Activated CD8-positive, alpha-beta memory T cell treated with anti-CD3 and anti-CD28 coated beads for 48 hours (primary cell): Measurements from ENCODE around the gene PDIA5.
A peak's percentile ranks its signal among the peaks of the same experiment; 100 is the strongest.

Experiments
- DNase-seq, 3 experiments: peaks; one replicate each; pipeline ENCODE4 v3.0.0-alpha.2; 2020; ENCODE audit warnings: low read depth in 2 of 3, low spot score in 2 of 3

The PDIA5 gene

DNA sequence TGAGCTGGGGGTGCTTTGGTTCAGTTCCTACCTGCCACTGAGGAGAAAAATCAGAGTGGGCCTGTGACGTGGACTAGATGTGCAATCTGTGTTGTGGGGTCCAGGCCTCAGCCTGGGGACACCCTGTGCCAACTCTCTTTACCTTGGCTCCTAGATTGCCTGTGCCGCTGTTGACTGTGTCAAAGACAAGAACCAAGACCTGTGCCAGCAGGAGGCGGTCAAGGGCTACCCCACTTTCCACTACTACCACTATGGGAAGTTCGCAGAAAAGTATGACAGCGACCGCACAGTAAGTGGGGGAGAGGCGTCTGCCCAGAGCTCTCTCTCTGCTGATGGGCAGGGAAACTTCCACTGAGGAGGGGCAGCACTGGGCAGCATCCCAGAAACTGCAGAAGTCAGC lies 94.3 kb downstream of the PDIA5 start:
- no peak for DNase-seq

DNA sequence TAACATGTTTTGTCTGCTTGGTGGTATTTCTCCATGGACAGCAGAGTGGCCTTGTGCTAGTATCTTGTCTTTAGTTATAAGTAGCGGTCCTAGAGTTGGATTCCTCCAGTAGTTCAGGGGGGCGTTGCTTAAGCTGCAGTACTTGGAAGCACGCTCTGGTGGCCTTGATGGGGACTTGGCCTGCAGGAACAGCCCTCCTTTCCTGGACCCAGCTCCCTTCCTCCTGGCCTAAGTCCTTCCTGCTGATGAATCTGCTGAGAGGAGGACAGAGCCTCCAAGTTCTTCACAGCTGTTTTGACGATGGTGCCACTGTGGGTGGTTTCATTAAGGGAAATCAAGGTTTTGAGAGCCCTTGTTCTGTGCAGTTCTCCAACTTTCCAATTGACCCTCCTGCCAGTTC lies 96.3 kb downstream of the PDIA5 start:
- no peak for DNase-seq

DNA sequence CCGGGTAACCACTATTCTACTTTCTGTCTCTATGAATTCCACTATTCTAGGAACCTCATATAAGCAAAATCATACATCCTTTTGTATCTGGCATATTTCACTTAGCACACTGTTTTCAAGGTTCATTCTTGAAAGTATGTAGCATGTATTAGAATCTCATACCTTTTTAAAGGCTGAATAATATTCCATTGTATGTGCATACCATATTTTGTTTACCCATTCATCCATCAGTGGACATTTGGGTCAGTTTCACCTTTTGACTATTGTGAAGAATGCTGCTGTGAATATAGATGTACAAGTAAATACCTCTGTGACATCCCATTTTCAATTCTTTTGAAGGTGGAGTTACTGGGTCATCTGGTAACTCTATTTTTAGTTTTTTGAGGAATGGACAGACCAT lies 98.3 kb downstream of the PDIA5 start:
- DNase-seq = no peak

DNA sequence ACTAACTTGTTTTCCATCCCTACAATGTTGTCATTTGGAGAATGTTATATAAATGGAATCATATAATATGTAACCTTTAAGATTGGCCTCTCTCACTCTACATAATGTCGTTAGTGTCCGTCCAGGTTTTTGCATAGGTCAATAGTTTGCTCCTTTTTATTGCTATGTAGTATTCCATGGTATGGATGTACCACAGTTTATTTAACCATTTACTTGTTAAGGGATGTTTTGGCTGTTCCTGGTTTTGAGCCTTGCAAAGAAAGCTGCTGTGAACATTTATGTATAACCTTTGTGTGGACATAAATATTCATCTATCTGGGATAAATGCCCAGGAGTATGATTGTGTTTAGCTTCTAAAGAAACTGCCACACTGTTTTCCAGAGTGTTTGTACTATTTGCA lies 100.9 kb downstream of the PDIA5 start:
- DNase-seq = no peak

DNA sequence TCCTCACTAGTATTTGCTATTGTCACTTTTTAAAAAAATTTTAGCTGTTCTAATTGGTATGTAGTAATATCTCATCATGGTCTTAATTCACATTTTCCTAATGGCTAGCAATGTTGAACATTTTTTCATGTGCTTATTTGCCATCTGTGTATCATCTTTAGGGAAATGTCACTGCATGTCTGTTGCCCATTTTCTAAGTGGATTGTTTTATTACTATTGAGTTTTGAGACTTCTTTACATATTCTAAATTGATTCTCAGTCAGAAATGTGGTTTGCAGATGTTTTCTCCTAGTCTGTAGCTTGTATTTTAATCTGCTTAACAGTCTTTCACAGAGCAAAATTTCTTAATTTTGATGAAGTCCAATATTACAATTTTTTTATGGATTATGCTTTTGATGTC lies 101.3 kb downstream of the PDIA5 start:
- DNase-seq = no peak

DNA sequence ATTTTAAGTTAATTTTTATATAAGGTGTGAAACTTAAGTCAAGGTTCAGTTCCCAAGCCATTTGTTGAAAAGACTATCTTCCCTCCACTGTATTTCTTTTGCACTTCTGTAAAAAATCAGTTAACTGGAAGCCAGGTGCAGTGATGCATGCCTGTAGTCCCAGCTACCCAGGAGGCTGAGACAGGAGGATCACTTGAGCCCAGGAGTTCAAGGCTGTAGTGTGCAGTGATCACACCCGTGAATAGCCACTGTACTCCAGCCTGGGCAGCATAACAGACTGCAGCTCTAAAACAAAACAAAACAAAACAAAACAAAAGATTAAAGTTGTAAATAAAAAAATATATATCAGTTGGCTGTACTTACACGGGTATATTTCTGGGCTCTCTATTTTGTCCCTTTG lies 101.8 kb downstream of the PDIA5 start:
- DNase-seq = no peak

DNA sequence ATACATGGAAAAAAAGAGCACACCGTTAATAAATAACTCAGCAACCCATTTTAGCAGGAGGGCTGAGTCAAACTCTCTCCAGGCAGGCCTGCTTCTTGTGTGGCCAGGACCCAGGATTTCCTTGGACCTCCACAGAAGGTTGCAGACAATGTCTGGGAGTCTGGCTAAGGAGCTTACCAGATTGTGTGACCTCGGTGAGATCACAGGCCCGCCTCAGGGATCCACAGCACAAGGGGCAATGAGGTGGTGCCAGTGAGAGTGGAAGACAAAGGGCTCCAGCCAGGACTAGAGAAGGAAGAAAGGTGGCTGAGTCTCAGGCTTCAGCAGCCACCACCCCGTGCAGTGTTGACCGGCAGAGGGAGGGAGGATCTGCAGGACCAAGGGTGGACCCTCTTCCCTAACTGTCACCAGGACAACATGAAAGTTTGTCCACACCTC lies 102.7 kb downstream of the PDIA5 start:
- no peak for DNase-seq

DNA sequence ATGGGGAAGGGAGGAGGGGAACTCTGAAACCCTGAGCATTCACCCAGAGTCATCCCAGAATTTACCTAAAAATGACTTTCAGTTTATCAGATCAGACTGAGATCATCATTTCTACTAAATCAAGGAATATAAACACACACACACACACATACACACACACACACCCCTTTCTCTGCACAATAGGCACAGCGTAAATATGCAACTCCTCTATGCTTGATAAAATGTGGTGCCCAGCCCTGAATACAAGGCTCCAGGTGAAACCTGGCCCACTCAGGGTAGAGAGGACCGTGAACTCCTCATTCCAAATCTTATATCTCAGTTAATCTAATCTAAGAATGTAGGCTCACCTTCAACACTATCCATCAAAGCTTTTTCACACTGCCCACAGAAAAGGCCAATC lies 103.1 kb downstream of the PDIA5 start:
- no peak for DNase-seq

DNA sequence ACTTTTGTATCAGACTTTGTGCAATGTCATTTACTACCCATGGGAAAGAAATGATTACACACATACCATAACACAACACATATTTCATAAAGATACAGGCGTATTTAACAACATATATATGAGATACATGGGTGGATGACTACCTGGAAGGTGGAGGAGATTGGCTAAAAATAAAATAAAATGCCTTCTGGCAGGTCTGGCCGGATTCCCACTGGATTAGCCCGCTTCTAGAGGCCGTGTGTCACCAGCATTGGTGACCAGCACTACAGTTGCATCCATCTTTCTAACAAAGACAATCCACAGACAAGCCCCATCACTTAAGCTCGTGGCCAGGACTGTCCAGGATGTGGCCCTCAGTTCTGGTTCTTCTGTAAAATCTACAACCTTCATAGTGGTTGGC lies 114.0 kb downstream of the PDIA5 start:
- DNase-seq = no peak

DNA sequence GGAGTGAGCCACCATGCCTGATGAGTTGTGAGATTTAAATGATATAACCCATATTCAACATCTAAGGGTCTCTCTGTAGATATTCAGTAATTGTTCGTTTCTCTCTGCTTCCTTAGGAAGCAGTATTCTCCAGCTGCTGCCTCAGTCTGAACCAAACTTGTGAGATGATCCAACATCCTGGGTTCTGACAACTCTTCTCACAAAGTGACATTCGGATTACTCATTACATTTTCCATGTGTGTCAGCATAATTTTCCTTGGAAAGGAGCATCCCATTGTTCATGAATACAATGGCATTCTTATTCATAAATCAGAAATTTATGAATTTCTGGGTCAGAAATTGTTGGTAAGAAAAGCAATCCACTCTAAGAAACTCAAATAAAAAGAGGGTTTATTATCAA lies 119.9 kb downstream of the PDIA5 start:
- DNase-seq = no peak

DNA sequence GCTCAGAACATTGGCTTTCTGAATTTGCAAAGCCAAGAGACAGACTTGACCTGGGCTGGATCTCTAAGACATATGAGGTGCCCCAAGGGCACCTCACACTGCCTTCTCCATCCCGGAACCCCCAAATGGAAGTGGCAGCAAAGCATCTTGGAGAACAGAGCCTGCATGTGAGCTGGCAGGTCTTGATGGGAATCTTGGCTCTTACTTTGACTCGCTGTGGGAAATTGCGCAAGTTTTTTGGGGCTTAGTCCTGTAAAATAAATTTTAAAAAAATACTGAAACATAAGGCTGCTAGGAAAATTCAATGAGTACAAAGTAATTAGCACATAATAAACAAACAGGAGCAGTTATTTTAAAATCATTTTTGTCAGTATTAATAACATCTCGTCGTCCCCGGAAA lies 121.2 kb downstream of the PDIA5 start:
- no peak for DNase-seq

DNA sequence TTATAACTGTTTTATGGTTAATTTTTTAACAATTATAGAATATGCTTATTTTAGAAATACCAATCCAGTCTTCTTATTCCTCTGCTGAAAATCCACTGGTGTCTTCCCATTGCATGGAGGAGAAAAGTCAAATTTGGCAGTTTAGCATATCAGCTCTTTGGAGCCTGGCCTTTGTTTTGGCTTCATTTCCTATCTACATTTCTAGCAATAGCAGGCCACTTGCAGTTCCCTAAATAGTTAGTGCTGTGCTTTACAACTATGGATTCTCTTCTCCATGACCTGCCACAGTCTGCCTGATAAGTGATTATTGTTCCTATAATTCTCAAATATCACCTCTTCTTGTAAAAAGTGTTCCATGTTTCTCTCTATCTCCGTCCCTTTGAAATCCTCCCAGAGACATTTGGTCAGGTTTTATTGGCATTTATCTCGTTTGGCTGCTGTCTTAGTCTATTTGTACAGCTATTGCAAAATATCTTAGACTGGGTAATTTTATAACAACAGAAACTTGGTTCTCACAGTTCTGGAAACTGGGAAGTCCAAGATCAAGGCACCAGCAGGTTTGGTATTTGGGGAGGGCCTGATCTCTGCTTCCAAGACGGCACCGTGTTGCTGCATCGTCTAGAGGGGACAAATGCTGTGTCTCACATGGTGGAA lies 126.8 kb downstream of the PDIA5 start:
- no peak for DNase-seq

DNA sequence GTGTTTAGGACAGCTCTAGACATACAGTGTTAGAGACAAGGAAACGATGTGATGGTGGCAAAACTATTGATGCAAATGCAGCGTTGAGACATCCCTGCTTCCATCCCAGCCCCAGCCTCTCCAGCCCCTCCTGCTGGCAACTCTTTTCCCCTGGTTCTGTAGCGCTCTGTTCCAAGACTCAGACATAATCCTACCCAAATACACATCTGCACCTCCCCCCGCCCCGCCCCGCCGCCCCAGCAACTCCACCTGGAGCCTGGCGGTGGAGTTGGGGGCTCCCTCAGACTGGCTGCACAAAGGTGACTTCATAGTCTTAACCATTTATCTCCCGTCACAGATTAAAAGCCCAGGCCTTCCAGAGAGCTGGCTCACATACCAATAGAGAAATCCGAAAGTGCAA lies 127.7 kb downstream of the PDIA5 start:
- DNase-seq = no peak

DNA sequence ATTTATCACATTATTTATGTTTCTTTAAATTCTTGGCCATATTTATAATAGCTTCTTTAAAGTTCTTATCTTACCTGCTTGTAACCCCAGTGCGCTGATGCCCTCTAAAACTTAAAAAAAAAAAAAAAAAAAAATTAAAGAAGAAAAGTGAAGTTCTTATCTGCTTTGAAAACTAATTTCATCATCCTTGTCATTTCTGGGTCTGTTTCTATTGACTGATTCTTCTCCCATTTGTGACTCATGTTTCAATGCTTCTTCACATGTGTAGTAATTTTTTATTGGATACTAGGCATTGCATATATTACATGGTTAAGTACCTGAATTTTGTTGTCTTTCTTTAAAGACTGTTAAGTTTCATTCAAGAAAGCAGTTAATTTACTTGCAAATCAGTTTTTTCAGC lies 131.5 kb downstream of the PDIA5 start:
- DNase-seq = no peak

DNA sequence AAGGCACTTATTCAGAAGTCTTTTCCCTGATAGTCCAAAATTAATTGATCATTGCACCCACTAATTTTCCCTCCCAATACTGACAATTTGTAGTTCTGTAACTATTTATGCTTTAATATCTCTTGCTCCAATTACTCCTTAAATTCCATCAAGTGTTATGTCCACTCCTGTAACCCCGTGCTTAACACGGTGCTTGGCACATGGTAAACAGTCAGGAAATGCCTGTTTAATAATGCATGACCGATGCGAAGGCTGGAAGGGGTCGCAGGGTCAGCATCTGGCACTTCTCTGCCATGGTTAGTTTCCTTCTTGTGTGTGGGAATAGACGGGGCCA lies 134.4 kb downstream of the PDIA5 start:
- DNase-seq = no peak

DNA sequence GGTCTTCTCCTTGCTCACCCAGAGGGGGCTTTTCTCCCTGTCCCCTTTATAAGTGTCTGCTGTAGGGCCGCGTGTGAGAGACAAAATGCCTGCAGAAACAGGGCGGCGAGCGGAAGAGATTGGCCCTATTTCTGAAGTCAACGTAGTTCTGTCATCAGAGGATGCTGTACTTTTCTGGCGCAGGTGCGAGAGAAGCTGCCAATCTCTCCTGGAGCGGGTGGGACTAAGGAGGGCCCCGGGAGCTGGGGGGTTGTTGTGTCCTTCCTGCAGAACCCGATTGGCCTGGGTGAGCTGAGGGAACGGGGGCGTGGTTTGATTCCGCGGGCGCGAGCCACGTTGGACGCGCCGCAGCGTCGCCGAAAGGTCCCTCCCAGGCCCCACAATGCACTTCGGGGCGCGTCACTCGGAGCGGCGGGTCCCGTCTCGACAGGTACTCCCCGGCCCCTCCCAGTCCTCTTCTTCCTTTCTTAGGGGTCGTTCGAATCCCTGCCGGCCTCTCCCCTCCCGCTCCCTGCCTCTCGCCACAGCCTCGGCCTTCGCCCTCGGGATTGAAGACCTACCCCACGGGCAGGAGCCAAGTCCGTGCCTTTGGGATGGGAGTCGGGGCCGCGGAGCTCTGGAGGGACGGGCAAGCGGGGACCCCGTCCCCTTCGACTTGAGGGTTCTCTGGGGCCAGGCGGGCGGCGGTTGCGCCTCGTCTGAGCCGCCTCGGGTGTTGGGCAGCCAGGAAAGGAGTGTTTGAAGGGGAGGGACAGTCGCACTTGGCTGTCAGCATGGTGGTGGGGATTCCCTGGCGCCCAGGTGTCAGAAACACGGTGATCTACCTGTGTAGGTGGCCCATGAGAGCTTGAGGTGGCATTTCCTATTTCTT lies 135.0 kb downstream of the PDIA5 start, which contains the start of gene SEC22A:
Gene SEC22A, plus strand, starts transcription at position 387 of the 871 bp plus-strand sequence. CDS start 7,275 bp downstream, outside the sequence.
- peak; percentile 77 to 90 (median 87) for DNase-seq

DNA sequence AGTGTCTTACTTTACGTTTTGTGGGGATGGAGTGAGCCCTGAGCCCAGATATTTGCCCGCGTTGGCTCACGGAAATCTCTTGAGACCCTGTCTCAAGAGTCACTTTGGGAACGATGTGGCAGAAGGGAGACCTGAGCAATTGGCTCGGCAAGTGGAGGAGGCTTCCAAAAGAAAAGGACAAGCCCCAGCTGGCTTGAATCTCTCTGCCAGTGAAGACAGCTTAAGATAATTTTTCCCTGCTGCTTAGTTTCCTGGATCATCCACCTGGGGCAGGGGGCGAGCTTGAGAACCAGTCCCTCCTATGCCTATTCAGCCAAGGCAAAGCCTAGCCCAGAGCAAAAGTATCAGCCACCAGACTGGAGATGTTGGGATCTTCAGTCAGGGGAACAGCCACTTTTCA lies 135.6 kb downstream of the PDIA5 start:
- no peak for DNase-seq
